ENCODE data around the gene LEP.
"Not testable (repeated sequence)": the region's sequence is repeated elsewhere in the genome, so short reads cannot be mapped to it uniquely, and the experiment has no call there.

Gene LEP

GRCh38 chr7:128281605-128282380 lies 40.7 kb downstream of the LEP start:
- Histone ChIP-seq H3K27ac (ENCODE audit: insufficient read depth, low read depth, low read length, poor library complexity, severe bottlenecking) (no peak overlapping the region), H3K9me3 (ENCODE audit: control insufficient read depth, low read length) (no peaks in the 10 kb centered on the region), H3K4me3 (ENCODE audit: insufficient read depth, low read depth, low read length) (no peak overlapping the region), H3K4me1 (ENCODE audit: control insufficient read depth, insufficient read depth, low read length) (no peaks in the 10 kb centered on the region), H3K27me3 (ENCODE audit: control insufficient read depth, insufficient read depth, low read length, poor library complexity, severe bottlenecking) (no peaks in the 10 kb centered on the region), H3K36me3 (ENCODE audit: control insufficient read depth, insufficient read depth, low read length) (no peaks in the 10 kb centered on the region)
- WGBS, 2 experiments: 92% methylated on average over 4 of the region's 4 CpGs

GRCh38 chr7:128284102-128284501 lies 43.0 kb downstream of the LEP start:
- no peak overlapping the region for H3K4me3 ChIP-seq (ENCODE audit: insufficient read depth, low read depth, low read length)
- WGBS, 2 experiments: 93 to 96% methylated on average over 7 of the region's 7 CpGs
- no peaks in the 10 kb centered on the region for H3K4me1 ChIP-seq (ENCODE audit: control insufficient read depth, insufficient read depth, low read length)
- H3K36me3 ChIP-seq (ENCODE audit: control insufficient read depth, insufficient read depth, low read length): no peaks in the 10 kb centered on the region
- no peaks in the 10 kb centered on the region for H3K27me3 ChIP-seq (ENCODE audit: control insufficient read depth, insufficient read depth, low read length, poor library complexity, severe bottlenecking)
- no peaks in the 10 kb centered on the region for H3K9me3 ChIP-seq (ENCODE audit: control insufficient read depth, low read length)
- no peak overlapping the region for H3K27ac ChIP-seq (ENCODE audit: insufficient read depth, low read depth, low read length, poor library complexity, severe bottlenecking)

GRCh38 chr7:128287556-128287955 lies 46.5 kb downstream of the LEP start:
- H3K36me3 ChIP-seq (ENCODE audit: control insufficient read depth, insufficient read depth, low read length): no peaks in the 10 kb centered on the region
- no peak overlapping the region for H3K4me3 ChIP-seq (ENCODE audit: insufficient read depth, low read depth, low read length)
- no peak overlapping the region for H3K27ac ChIP-seq (ENCODE audit: insufficient read depth, low read depth, low read length, poor library complexity, severe bottlenecking)
- no peaks in the 10 kb centered on the region for H3K4me1 ChIP-seq (ENCODE audit: control insufficient read depth, insufficient read depth, low read length)
- no peaks in the 10 kb centered on the region for H3K27me3 ChIP-seq (ENCODE audit: control insufficient read depth, insufficient read depth, low read length, poor library complexity, severe bottlenecking)
- H3K9me3 ChIP-seq (ENCODE audit: control insufficient read depth, low read length): no peaks in the 10 kb centered on the region
- 93 to 97% methylated on average over 4 of the region's 4 CpGs for WGBS, 2 experiments

- H3K4me1 ChIP-seq (ENCODE audit: control insufficient read depth, insufficient read depth, low read length): peaks cover 11% of the 10 kb centered on the region
- not testable (repeated sequence) for H3K4me3 ChIP-seq (ENCODE audit: insufficient read depth, low read depth, low read length); H3K36me3 ChIP-seq (ENCODE audit: control insufficient read depth, insufficient read depth, low read length); H3K9me3 ChIP-seq (ENCODE audit: control insufficient read depth, low read length); H3K27me3 ChIP-seq (ENCODE audit: control insufficient read depth, insufficient read depth, low read length, poor library complexity, severe bottlenecking); H3K27ac ChIP-seq (ENCODE audit: insufficient read depth, low read depth, low read length, poor library complexity, severe bottlenecking)
- WGBS, 2 experiments: 86 to 89% methylated on average over 5 to 6 of the region's 7 CpGs
Measured at GRCh38 chr7:128298004-128298403, 56.9 kb downstream of the LEP start.

DNA sequence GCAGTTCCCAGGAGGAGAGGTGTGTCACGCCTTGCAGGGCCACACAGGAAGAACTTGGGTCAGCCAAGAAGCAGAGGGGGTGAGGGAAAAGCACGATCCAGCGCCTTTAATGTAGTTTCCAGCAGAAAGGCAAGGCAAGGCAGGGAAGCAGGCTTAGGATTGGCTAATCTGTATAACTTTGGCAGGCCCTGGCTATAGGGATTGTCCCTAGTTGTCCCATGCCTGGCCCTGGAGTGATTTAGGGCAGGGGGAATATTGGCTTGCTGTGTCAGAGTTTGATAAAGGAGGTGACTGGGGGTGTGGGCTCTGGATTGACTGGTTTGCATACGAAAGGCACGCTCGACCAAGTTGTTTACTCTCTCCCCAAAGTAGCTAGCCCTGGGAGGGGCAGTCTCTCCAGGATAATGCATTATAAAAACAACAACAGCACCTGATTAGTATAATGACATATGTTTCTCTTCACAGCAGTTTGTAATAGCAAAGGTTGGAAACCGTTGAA lies 58.1 kb downstream of the LEP start:
- Histone ChIP-seq H3K36me3 (ENCODE audit: control insufficient read depth, insufficient read depth, low read length) (no peaks in the 10 kb centered on the region), H3K27me3 (ENCODE audit: control insufficient read depth, insufficient read depth, low read length, poor library complexity, severe bottlenecking) (no peaks in the 10 kb centered on the region), H3K27ac (ENCODE audit: insufficient read depth, low read depth, low read length, poor library complexity, severe bottlenecking) (no peak overlapping the region), H3K9me3 (ENCODE audit: control insufficient read depth, low read length) (no peaks in the 10 kb centered on the region), H3K4me1 (ENCODE audit: control insufficient read depth, insufficient read depth, low read length) (peaks cover 11% of the 10 kb centered on the region), H3K4me3 (ENCODE audit: insufficient read depth, low read depth, low read length) (no peak overlapping the region)
- WGBS, 2 experiments: 16 to 21% methylated on average over 6 of the region's 7 CpGs

DNA sequence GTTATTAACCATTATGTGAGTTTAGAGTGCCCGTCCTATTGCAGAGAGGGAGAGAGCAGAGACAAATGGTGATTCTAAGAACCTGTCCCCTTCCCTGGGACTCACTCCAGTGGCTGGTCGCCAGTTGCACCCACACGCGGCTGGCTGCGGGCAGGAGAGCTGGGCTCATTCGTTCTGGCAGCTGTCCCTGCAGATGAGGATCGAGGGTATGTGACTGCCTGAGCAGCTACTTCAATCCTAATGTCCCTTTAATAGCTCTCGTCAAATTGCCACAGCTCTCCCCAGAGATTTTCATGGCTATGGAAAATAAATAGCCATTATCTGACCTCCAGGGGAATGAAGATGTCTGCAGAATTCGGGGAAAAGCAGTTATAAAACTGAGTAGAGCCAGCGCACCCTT lies 61.1 kb downstream of the LEP start:
- Histone ChIP-seq H3K4me1 (ENCODE audit: control insufficient read depth, insufficient read depth, low read length) (peaks cover 11% of the 10 kb centered on the region), H3K36me3 (ENCODE audit: control insufficient read depth, insufficient read depth, low read length) (peaks cover 4% of the 10 kb centered on the region), H3K4me3 (ENCODE audit: insufficient read depth, low read depth, low read length) (no peak overlapping the region), H3K27me3 (ENCODE audit: control insufficient read depth, insufficient read depth, low read length, poor library complexity, severe bottlenecking) (no peaks in the 10 kb centered on the region), H3K27ac (ENCODE audit: insufficient read depth, low read depth, low read length, poor library complexity, severe bottlenecking) (no peak overlapping the region), H3K9me3 (ENCODE audit: control insufficient read depth, low read length) (no peaks in the 10 kb centered on the region)
- WGBS, 2 experiments: 89 to 94% methylated on average over 9 to 10 of the region's 10 CpGs

DNA sequence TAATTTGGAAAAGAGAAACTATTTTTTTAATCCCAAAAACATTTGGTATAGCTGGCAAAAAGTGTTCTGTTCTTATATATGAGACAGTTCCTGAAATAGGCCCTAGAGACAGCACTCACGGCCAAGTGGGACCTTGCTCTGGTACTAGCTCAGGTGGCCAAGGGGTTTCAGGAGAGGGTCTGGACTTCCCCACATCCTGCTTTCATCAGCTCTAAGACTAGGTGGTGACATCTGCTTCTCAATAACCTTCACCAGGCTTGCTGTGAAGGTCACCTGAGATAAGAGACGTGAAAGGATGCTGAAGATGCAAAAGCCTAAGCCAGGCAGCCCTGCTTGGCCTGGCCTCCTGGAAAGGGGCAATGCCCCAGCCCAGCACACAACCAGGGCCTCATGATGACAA lies 62.1 kb downstream of the LEP start:
- Histone ChIP-seq H3K27ac (ENCODE audit: insufficient read depth, low read depth, low read length, poor library complexity, severe bottlenecking) (no peak overlapping the region), H3K9me3 (ENCODE audit: control insufficient read depth, low read length) (no peaks in the 10 kb centered on the region), H3K4me1 (ENCODE audit: control insufficient read depth, insufficient read depth, low read length) (peaks cover 11% of the 10 kb centered on the region), H3K27me3 (ENCODE audit: control insufficient read depth, insufficient read depth, low read length, poor library complexity, severe bottlenecking) (no peaks in the 10 kb centered on the region), H3K36me3 (ENCODE audit: control insufficient read depth, insufficient read depth, low read length) (peaks cover 4% of the 10 kb centered on the region), H3K4me3 (ENCODE audit: insufficient read depth, low read depth, low read length) (no peak overlapping the region)
- WGBS, 2 experiments: 93 to 95% methylated on average over 2 of the region's 2 CpGs

DNA sequence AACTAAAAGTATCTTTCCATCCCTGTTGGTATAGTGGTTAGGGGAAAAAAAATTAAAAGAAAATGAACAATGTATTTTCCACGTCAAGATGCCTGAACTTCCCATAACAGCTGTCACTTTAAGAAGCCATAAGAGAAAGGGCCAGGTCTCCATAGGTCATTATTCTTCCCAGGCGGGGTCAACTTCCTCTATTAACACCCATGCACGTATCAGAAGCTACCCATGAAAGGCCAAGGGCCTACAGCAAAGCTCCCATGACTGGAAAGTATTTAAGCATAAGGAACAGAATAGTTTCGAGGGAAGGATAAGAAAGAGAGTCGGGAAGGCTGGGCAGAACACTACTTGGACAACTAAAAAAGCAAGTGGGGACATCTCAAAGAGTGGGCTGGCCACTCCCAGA lies 62.6 kb downstream of the LEP start:
- peaks cover 10% of the 10 kb centered on the region for H3K4me1 ChIP-seq (ENCODE audit: control insufficient read depth, insufficient read depth, low read length)
- H3K27me3 ChIP-seq (ENCODE audit: control insufficient read depth, insufficient read depth, low read length, poor library complexity, severe bottlenecking): no peaks in the 10 kb centered on the region
- no peaks in the 10 kb centered on the region for H3K9me3 ChIP-seq (ENCODE audit: control insufficient read depth, low read length)
- no peak overlapping the region for H3K27ac ChIP-seq (ENCODE audit: insufficient read depth, low read depth, low read length, poor library complexity, severe bottlenecking)
- peaks cover 4% of the 10 kb centered on the region for H3K36me3 ChIP-seq (ENCODE audit: control insufficient read depth, insufficient read depth, low read length)
- 92 to 95% methylated on average over 5 of the region's 5 CpGs for WGBS, 2 experiments
- no peak overlapping the region for H3K4me3 ChIP-seq (ENCODE audit: insufficient read depth, low read depth, low read length)

DNA sequence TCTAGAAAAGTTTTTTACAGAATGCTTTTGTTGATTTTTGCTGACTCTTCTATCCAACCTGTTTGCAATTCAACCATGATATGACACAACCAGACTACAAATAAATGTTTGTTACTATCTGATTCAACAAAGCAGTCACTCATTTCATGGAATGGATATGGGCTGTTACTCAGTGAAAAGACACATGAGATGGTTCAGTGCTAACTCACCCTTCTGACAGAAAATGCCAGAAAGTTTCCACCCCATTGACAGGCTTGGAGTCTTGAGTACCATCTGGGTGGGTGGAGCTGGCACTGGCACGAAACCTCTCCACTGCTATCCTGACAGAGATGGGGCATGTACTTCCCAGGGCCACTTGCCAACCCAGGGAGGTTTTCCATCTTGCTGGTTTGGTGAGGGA lies 63.1 kb downstream of the LEP start:
- Histone ChIP-seq H3K36me3 (ENCODE audit: control insufficient read depth, insufficient read depth, low read length) (peaks cover 4% of the 10 kb centered on the region), H3K27me3 (ENCODE audit: control insufficient read depth, insufficient read depth, low read length, poor library complexity, severe bottlenecking) (no peaks in the 10 kb centered on the region), H3K4me1 (ENCODE audit: control insufficient read depth, insufficient read depth, low read length) (peaks cover 4% of the 10 kb centered on the region), H3K9me3 (ENCODE audit: control insufficient read depth, low read length) (no peaks in the 10 kb centered on the region), H3K27ac (ENCODE audit: insufficient read depth, low read depth, low read length, poor library complexity, severe bottlenecking) (no peak overlapping the region), H3K4me3 (ENCODE audit: insufficient read depth, low read depth, low read length) (no peak overlapping the region)
- WGBS, 2 experiments: 100% methylated on average over 1 of the region's 1 CpG

DNA sequence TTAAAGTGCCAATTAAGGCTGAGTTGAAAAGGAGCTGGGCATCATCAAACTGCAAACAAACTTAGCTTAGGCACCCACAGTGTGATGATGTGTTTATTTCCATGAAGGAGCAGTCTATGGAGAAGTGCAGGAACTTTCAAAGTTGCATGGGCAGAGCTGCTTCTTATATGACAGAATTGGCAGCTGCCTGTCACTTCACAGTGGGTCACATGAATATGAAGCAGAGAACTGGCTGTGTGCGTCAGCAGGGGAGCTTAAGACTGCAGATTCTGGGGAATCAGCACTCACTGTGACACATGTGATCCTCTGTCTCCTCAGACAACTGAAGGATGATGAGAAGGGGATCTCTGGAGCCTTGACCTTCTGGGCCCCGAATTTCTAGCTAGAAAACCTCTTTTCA lies 66.0 kb downstream of the LEP start:
- no peaks in the 10 kb centered on the region for H3K27me3 ChIP-seq (ENCODE audit: control insufficient read depth, insufficient read depth, low read length, poor library complexity, severe bottlenecking)
- H3K36me3 ChIP-seq (ENCODE audit: control insufficient read depth, insufficient read depth, low read length): peaks cover 4% of the 10 kb centered on the region
- no peak overlapping the region for H3K27ac ChIP-seq (ENCODE audit: insufficient read depth, low read depth, low read length, poor library complexity, severe bottlenecking)
- no peak overlapping the region for H3K4me3 ChIP-seq (ENCODE audit: insufficient read depth, low read depth, low read length)
- no peaks in the 10 kb centered on the region for H3K9me3 ChIP-seq (ENCODE audit: control insufficient read depth, low read length)
- peaks cover 5% of the 10 kb centered on the region for H3K4me1 ChIP-seq (ENCODE audit: control insufficient read depth, insufficient read depth, low read length)
- 80 to 82% methylated on average over 2 of the region's 2 CpGs for WGBS, 2 experiments

Measured in ectodermal cell (in vitro differentiated cells).